HG03039 (cell line): ENCODE results near the gene STX1B.
"Not testable (repeated sequence)": the region's sequence is repeated elsewhere in the genome, so short reads cannot be mapped to it uniquely, and the experiment has no call there.

Experiments
- ATAC-seq: cut with Tn5 transposase; IDR thresholded peaks from one replicate; pipeline ENCODE4 v1.9.1; 2021; ENCODE audit warnings: mild to moderate bottlenecking, moderate library complexity; ENCODE audit not compliant: unreplicated experiment

Gene STX1B

DNA sequence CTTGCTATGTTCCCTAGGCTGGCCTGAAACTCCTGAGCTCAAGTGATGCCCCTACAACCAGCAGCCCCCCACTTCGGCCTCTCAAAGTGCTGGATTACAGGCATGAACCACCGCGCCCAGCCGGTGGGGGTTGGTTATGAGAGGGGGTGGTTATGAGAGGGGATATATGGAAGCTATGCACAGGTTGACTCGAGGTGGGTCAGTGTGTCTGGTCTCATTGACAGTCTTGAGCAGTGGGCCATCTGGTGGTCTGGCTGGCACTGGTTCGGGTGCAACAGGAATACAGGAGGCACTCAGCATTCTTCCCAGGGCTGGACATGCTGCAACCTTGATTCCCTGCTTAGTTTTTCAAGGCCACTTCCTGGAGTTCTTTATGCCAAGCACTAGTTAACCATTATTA lies 5.6 kb upstream of the STX1B start:
- ATAC-seq = no peak

DNA sequence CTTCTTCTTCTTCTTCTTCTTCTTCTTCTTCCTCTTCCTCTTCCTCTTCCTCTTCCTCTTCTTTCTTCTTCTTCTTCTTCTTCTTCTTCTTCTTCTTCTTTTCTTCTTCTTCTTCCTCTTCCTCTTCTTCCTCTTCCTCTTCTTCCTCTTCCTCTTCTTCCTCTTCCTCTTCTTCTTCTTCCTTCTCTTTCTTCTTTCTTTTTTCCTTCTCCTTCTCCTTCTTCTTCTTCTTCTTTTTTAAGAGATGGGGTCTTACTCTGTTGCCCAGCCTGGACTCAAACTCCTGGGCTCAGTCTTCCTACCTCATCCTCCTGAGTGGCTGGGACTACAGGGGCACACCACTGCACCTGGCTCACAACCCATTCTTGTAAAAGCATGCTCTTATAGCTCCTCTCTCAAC lies 2.9 kb upstream of the STX1B start:
- not testable (repeated sequence) for ATAC-seq

DNA sequence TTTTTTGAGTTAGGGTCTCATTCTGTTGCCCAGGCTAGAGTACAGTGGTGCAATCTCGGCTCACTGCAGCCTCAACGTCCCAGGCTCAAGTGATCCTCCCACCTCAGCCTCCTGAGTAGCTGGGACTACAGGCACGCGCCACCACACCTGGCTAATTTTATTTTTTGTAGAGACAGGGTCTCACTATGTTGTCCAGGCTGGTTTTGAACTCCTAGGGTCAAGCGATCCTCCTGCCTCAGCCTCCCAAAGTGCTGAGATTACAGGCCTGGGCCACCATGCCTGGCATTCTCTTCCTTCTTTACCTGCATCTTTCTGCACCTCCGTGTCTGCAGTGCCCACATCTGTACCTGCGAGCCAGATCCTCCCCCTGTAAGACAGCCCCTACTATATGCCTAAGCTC lies 1.4 kb upstream of the STX1B start:
- ATAC-seq = not testable (repeated sequence)

DNA sequence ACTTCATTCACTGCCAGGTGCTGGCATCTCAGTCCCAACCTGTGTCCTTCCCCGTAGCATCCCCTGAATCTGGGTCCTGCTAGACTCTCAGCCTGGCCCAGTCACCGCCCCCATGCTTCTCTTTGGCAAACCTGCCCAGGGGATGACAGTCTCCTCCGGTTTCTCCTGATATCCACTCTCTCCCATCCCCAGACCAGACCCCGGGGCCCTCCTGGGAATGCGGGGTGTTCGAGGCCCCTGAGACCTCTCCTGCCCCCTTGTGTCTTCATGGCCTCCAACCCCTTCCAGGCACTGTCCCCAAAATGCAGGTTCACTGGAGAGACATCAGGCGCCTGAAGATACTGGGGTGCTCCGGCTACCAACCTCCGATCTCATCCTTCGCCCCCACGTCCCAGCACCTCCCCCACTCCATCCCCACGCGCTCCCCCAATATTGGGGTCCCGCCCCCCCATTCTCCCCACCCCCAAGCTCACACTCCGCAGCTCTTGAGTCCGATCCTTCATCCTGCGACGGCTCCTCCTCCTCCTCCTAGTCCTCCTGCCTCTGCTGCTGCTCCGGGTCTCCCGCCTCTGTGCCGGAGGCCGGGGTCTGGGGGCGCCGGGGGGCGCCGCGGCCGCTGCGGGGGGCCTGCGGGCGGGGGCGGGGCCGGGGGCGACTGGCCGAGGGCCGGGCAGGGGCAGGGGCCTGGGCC lies 399 bp downstream of the STX1B start:
- no peak for ATAC-seq

DNA sequence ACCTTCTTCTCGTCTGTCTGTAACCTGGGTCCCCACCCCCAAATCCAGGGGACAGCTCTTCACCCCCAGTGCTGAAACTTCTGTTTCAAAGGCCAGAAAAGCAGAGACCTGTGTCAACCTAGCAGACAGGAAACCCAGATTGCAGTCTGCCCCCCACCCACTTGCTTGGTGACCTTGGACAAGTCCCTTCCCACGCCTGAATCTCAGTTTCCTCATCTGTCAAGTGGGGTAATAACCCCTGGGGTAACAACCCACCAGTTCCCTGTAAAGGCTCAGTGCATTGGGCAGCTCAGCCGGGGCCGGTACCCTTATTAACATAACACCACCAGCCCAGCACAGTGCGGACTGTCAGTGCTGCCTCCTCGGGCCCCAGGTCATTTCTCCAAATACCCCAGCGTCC lies 1.3 kb downstream of the STX1B start:
- ATAC-seq = no peak

DNA sequence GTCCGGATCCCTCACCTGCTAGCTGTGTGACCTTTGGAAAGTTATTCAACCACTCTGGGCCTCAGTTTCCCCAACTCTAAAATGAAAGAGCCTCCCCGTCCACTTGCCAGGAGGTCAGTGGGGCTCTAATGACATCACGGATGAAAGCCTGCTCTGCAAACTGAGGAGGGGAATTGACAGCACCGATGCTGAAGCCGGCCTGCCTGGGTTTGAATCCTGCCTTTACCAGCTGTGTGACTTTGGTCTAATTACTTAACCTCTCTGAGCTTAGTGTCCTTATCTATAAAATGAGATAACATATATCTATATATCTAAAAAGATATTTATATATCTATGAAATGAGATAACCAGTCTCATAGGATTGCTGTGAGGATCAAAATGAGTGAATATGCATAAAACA lies 1.9 kb downstream of the STX1B start:
- no peak for ATAC-seq

DNA sequence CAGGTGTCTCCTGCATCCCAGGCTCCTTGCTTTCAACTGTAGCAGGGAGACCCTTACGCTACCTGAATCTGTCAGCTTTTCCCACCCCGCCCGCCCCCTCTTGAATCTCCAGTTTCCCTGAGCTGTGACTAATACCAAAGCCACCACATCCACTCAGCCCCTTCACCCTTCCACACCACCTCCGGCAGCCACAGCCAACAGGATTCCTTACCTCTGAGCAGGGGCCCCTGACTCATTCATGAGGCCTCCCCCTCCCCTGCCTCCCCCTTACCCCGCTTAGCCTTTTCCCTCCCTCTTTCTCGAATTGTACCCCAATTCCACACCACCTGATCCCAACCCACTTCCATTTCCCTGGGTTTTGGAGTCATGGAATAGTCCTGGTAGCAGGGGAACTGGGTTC lies 2.3 kb downstream of the STX1B start:
- no peak for ATAC-seq

DNA sequence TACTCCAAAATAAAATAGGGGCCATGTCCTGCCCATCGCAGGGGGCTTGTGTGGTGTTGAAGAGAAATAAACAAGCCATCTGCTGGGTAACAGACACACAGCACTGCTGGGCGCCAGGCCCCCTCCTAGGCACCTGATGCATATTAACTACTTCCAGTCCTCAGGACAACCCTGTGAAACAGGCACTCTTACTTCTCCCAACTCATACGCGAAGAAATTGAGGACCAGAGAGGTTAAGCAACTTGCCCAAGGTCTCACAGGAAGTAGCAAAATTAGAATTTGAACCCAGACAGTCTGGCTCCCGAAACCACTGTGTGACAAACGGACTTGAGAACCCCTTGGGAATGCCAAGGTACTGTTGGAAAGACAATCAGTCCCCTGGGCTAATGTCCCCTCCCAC lies 2.8 kb downstream of the STX1B start:
- no peak for ATAC-seq

DNA sequence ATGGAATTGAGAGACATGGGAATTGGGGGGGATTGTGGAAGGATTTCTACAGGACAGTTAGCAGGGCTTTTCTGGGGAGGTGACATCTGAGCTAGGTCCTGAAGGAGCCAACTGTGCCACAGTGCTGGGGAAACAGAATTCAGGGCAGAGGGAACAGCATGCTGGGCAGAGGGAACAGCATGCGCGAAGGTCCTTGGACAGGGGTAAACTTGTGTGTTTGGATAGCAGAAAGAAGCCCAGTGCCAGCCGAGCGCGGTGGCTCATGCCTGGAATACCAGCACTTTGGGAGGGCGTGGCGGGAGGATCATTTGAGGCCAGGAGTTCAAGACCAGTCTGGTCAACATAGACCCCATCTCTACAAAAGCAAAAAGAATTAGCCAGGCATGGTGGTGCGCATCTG lies 3.8 kb downstream of the STX1B start:
- no peak for ATAC-seq

DNA sequence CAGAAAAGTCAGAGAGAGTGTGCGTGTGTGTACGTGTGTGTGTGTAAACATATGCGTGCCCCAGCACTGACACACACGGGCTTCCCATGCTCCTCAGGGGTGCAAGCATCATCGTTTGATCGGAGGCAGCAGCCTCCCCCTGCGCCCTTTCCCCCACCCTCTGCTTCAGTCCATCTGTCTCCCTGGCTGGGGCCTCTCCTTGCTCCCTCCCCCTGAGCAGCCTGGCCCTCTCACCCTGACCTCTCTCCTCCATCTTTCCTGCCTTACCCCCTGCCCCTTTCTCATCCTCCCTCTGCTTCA lies 4.4 kb downstream of the STX1B start:
- ATAC-seq = no peak

DNA sequence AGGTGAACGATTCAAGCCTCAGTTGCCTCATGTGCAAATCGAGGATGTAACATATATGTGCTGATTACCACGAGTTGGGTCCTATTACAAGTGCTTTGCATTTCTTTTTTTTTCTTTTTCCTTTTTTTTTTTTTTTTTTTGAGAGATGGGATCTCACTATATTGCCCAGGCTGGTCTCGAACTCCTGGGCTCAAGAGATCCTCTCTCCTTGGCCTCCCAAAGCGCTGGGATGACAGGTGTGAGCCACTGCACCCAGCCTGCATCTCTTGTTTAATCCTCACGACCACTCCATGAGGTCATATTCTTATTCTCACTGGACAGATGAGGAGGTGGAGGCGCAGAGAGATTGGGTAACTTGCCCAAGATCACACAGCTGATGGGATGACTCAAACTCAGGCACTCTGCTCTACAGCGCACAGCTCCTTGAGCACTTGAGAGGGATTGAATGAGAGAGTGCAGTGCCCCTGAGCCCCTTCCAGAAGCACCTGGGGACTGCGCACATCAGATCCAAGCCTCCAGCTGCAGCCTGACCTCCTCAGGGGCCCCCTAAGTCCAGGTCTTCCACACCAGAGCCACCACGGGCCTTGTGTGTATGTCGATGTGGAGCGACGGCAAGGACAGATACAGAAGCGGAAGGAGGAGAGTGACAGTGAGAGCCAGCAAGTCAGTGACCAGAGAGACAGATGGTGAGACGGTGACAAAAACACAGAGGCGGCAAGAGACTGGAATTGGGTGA lies 4.9 kb downstream of the STX1B start:
- ATAC-seq = no peak

DNA sequence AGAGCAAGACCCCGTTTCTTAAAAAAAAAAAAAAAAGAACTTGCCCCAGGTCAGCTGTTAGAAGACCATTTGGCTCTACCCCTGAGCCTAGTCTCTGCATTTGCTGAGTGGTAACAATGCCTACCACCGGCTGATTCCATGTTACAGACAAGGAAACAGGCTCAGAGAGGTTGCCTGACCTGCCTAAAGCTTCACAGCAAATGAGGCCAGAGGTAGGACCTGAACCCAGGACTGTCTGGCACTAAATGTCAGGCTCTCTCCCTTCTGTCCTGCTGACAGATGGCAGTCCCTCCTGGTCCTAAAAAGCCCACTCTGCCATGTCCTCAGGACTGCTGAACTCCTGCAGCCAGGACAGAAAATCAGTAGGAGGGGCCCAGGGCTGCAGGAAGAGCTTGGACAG lies 5.8 kb downstream of the STX1B start:
- no peak for ATAC-seq

DNA sequence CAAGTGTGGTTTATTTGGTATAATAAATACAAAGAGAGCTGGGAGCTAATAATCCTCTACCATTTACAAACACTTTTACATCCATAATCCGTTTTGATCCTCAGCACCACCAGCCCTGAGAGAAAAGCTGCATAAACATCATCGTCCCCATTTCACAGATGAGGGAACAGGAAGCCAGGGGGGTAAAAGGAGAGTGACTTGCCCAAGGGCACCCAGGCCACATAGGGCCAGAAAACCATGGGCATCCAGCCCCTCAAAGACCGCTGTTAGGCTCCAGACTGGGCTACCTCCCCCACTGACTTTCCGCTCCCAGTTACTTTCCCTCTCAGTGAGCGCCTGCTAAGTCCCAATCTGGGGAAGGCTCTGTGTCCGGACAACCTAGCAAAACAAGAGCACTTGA lies 6.7 kb downstream of the STX1B start:
- no peak for ATAC-seq

DNA sequence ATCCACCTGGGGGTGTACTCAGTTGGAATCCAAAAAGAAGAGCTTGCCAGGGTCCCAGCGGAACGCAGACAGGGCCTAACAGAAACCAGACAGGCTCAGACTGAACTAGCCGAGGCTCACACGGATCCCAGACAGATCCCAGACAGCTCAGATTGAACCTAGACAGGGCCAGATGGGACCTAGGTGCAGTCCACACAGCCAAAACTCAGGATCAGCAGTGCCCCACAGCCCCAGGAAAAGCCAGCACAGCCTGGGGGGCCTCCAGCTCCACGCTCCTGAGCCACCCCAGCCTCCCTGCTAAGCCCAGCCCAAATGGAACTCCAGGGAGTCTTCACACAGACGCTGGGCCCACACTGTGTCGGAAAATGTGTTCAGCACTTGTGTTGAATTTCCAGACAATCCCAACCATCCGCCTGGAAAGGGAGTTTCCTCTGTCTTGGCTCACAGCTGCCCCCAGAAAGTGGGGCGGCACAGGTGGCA lies 7.5 kb downstream of the STX1B start:
- no peak for ATAC-seq

DNA sequence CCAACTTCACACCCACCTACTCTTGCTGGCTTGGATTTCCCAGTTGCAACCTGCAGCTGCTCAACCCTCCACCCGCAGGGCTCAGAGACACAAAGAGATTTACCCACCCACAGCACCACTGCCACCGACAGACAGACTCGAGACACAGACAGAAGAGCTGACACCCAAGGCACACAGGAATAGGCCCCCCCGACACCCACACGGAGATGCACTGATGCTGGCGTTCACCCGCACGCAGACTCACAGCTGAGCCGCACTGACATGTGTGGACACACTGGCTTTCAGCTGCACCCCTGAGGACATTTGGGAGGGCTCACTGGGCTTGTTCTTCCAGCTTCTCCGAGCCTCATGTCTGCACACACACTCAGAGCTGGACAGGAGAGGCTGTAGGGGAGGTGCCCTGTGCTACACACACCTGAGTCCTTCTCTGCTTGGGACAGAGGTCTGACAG lies 8.2 kb downstream of the STX1B start:
- no peak for ATAC-seq

DNA sequence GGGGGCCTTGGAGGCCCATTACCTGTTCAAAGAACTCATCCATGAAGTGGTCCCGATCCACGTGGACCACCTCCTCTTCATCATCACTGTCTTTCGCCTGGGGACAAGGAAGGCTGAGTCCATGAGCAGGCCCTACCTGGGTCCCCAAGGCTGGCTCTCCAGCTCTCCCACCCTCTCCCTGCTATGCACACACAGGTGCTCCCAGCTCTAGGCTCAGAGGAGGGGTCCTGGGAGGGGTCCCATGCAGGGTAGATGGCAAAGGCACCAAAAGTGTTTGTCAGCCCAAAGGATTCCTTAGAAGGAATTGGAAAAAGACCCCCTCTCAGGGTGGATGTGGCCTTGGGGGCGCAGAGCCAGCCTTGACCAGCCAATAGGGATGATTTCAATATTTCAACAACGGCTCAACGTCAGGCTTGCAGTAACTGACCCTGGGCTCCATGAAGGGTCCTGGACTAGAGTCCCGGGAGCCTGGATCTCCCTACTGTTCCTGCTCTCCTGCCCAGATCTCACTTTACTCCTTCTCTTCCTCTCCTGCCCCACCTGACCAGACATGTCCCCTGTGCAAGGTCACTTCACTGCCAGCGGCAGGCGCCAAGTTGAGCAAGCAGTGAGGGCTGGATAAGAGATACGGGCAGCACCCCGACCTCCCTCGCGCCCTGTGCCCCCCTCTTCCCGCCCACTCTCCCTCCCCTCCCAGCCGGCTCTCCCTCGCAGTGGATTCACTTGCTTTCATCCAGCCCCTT lies 8.8 kb downstream of the STX1B start:
- ATAC-seq = no peak

DNA sequence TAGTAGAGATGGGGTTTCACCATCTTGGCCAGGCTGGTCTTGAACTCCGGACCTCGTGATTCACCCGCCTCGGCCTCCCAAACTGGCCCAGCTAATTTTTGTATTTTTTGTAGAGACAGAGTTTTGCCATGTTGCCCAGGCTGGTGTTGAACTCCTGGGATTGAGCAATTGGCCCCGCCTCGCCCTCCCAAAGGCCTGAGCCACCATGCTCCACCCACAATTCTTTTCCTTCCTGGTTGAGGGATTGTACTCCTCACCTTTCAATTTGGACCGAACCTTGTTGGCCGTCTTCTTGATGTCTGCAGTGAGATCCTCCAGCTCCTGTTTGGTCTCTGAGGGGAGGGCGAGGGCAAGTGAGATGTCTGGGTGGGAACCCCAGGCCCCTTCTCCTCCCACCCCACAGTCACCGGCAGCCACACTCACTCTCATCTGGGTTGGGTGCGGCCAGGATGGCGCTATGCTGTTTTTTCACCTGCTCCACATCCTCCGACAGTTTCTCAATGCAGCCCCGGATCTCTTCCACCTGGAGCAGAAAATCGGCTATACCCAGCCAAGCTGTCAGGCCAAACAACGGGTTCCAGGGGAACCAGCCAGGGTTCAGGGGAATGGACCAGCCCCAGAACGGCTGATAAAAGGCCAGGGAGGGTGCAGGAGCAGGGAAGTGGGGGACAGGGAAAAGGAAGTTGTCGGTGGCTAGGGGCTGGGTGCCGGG lies 9.6 kb downstream of the STX1B start:
- ATAC-seq = no peak

DNA sequence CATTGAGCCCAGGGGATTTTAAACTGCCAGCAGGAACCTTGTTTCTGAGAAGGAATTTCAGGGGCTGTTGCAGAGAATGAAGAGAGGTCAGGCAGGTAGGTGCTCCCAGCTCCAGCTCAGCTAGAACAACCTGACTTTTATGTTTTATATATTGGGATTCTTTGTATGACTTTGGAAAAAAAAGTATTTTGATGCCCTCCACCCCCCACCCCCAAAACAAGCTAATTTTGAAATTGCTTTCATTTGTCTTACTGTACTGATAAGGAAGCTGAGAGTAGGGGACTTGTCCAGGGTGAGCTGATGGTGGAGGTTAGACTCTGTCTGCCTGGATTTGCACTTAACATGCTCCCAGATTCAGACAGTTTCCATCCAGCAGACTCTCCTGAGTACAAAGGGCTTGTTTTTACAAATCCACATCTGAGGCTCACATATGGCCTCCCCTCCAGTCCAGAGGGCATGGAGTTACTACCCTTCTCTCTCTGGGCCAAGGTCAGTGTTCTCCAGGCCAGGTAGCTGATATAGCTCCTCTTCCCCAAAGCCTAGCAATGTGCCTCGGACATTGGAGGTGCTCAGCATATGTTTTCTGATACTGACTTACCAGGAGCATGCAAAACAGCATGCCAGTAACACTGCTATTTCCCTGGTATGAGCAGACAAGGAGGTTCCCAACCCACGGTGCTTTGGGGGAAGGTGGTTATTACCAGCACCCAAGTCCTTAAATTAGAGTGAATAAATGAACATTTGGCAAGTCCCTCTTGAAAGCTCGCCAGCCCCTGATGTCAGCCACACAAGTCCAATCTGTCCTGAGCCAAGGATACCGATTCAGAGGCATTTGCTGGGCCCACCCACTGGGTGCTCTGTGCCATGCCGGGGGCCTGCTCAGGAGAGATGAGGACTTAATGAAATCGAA lies 11.3 kb downstream of the STX1B start:
- no peak for ATAC-seq

DNA sequence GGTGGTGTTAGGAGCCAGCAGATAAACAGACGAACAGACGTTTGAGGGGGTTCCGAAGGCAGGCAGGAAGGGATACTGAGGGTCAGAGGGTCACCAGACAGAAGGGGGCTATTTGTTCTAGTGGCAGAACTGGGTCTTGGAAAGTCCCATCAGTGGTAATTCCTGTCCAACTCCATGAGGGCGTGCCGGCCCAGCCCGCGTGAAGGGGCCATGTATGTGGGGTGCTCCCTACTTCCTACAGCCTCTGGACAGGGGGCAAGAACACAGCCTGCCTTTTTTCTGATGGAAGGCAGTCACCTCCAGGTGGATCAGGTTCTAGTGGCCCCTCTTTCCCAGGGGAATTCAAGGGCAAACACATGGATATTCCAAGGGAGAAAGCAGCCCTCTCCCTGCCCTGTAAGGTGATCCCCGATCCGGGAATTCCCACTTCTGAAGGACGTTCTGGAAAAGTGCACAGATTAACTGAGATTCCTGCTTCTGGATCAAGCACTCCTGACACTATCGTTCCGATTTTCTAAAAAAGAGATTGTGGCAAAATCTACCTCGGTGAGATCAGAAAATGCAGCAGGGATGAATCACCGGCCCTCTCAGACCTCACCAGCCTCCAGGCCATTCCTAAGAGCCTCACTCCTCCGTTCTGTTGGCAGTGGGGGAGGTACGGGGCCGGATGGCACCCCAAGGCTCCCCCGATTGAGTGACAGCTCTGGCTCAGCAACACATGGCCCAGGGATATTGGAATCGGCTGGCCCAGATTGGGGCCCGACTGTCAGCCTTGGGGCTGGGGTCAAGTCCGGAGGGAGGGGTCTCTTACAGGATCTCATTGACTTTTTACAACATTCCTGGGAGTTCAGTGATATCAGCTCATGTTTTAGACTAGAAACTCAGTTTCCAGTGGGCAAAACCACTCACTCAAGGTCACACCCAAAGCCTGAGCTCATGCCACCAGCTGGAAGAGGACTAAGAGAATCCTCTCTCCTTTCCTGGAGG lies 12.4 kb downstream of the STX1B start:
- ATAC-seq = no peak
